Brain pericyte (primary cell): ENCODE data around the gene ZNF385B.

Experiments
- DNase-seq: peaks from one replicate; pipeline ENCODE4 v3.0.0-alpha.2; 2012; ENCODE audit warnings: low read depth, low spot score

ZNF385B gene

DNA sequence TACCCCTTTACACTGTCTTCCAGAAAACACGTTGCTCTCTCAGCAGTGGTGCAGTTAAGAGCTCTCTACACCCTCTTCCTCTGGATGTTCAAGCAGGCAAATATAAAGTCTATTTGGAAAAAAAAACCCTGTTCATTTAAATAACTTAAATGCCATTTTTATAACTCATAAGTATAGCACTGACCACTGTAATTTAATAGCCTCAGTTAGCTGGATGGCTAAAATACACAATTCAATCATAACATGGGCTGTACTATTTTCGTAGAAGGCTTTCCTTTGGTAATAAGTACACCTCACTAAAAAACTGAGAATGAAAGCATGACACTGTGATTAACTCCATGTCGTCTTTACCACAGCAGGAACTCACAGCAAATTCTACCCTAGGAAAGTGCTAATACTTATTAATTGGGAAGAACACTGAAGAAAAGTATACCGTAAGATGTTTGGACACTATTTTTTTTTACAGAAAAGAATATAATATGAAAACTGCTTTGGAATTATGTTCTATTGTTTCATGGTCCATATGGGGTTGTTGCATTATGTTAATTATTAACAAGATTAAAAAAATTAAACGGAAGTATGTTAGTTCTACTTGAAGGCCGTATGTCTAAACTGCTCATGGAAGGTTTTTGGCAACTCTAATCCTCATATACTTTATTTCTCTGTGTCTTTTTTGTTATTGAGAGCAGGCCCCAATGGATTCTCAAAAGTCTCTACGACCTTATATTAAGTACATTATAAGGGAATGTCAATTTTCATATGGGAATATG lies 269.1 kb downstream of the ZNF385B start:
- peak; percentile 16 for DNase-seq

DNA sequence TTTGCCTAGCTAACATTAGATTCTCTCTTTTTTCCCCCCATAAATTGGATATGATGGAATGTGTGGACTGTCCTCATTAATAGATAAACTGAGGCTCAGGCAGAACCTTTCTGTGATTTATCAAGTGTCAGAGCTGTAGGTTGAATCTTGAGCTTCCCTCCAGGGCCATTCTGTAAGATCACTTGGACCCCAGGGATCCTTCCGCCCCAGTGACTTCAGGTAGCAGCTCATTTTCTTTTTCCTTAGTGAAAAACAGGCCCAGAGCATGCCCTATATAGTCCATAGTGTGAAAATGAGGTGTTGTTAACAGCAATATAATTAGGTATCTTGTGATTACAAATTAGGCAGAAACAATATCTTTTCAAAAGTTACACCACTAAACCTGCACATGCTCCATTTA lies 269.7 kb downstream of the ZNF385B start:
- DNase-seq = no peak

DNA sequence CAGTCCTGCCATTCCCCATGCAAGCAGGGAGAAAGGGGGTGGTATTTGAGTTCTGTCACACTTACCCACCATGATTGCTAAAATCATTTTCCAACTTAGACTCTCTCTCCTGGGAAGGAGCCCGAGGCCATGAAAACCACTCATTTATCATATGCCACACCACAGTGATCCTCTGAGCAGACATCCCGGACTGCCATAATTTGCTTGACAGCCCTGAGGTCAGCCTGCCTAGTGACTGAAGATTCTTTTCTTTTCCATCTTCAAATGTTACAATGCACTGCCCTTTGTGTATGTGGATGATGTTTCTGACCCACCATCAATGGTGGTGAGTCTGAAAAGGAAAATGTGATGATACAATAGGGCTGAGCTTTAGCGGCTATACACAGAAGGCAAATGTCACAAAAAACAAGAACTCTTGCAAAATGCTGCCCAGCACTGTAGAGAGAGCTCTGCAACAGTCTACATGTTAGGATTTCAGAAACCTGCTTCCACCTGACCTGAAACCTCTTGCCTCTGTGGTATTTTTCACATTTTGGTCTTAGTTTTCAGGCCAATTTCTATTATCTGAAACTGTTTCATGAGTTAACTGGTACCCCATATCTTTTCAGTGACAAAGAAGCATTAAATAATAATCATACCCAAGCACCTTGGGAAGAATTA lies 272.8 kb downstream of the ZNF385B start:
- no peak for DNase-seq

DNA sequence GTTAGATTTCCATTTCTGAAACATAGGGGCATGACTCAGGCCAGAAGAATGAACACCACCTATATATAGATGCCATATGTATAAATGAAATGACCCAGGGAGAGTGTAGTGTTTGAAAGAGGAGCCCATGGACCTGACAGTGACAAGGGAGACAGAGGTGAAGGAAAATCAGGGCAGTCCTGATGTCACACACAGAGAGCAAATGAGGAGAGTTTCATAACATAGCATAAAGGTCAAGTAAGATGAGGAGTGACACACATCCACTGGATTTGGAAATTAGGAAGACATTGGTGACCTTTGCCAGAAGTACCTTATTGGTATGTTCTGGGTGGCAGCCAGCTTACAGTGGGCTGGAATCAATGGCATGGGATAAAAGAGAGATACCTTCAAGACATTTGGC lies 276.7 kb downstream of the ZNF385B start:
- DNase-seq = no peak

DNA sequence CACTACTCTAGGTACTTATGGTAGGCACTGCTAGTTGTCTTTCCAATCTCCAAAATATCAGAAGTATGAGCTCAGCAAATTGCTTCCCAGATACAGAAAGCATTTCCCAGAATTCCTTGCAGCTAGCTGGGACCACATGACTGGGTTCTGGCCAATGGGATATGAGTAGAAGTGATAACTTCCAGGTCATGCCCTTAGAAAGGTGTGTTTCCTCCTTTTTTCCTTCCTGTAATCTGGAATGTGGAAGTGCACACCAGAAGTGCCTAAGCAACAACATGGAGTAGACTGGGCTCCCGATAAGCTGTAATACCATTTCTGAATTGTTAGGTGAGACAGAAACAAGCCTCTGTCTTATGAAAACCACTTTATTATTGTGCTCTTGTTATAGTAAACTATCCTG lies 279.8 kb downstream of the ZNF385B start:
- DNase-seq = no peak

DNA sequence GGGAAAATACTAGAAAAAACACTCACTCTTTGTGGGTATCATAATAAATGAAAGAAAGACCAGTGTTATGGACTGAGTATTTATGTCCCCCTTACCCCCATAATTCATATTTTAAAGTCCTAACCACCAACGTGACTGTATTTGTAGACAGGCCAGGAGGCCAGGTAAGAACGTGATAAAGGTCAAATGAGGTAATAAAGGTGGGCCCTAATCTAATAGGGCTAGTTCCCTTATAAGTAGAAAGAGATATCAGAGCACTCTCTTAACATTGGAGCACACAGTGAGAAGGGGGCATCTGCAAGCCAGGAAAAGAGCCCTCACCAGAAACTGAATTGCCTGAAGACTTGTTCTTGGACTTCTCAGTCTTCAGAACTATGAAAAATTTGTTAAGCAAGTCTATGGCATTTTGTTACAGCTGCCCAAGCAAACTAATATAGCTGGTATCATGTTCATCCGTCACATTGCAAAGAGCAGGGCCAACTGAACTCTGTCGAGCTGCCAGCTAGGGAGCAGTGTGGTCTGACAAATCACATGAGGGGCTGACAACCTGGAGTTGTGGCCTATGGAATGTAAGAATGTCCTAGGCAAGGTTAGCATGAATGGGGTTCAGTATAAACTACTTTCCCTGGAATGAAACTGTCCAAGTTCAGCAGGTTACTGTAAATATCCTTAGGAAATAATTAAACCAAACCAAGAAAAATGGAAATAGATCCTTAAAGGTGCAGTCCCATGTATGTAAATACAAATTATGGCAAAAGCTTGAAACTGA lies 280.9 kb downstream of the ZNF385B start:
- no peak for DNase-seq

DNA sequence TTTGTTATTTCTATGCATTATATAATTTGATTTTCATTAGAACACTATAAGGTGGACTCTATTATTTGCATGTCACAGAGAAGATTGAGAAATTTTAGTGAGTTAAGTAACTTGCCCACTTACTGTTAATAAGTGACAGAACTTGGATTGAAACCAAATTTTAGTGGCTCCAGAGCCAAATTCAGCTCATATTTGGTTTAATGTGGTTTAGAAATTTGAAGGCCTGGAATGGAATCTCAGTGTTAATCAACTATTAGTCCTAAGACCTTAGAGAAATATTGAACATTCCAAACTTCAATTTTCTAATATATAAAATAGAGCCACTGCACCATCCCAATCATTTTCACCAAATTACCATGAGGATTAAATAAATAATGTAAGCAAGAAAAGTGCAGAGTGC lies 281.6 kb downstream of the ZNF385B start:
- DNase-seq = no peak

DNA sequence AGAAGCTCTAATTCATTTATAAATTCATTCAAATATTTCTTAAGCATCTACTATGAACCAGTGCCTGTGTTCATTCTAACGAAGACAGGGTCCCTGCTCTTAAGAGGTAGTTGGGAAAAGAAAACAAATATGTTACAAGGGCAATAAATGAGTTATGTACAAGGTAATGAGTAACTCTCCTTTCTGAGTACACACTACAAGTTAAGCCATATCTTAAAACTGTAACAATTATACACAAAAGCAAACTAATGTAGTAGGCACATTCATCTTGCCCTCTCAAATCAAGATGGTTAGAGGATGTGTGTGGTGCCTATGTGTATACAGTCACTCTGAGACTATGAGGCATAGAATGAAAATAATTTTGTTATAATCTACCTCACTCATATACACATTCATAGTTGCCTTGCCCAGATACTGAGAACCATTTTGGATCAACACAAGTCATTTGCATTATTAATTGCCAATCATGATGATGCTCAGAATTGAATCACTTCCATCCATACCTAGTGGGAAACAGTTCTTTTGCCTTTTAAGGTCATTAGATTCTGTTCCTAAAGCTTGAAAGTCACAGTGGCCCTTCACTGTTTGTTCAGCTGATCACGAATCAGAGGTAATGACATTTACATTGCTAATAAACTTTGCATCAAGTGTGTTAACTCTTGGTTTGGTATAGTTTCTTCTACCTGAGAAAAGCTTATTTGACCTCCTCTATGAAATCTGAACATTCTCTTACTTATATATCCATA lies 283.1 kb downstream of the ZNF385B start:
- no peak for DNase-seq

DNA sequence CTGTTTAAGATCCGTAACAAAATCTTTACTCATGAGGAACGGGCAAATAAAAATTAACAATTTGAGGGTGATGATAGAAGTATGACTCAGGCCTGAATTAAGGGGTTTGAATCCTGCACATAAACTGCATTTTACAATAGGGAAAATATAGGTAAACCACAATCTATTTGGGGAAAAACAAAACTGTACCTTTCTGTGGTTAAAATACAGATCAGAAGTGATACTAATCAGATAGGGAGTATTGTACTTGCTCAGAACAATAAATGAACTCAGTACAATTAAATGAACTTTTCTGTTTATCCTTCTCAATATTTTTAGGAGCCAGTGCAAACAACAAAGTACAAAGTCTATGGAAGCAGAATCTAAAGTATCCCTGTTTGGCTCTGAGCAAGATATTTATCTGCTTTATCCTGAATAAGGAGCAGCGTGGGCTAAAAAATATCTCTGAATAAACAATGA lies 287.3 kb downstream of the ZNF385B start:
- no peak for DNase-seq

DNA sequence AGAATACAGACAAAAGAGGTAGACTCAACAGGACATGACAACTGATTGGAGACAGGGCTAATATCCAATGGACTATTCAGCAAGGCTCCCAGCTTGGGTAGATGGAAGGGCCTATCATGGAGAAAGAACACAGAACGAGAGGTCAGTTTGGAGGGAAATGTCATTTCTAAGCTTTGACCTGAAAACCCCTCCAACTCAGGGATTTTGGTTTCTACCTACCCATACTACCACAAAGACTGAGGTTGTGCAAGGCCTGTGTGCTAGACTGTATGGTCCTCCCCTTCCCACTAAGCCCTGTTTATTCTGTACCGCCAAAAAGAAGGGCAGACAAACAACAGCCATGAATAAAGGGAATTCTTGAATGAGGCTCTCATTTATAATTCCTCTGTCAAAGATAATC lies 288.9 kb downstream of the ZNF385B start:
- DNase-seq = no peak

DNA sequence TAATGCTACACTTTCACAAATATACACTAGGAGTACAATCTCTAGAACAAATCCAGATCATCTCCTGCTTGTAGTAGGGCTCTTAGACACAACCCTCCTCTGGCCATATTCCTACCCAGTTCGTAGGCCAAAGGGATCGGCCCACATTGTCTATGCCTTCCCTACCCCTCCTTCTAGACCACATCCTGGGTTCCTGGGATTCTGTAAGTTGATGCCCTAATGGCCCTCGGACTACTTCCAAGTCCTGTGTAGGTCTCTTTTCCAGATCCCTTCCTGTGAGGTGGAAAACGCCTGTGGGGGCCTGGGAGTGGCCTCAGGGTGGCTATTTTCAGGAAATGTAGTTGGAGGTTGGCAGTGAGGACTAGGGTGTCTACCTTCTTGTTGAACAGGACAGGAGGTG lies 289.7 kb downstream of the ZNF385B start:
- DNase-seq = no peak

DNA sequence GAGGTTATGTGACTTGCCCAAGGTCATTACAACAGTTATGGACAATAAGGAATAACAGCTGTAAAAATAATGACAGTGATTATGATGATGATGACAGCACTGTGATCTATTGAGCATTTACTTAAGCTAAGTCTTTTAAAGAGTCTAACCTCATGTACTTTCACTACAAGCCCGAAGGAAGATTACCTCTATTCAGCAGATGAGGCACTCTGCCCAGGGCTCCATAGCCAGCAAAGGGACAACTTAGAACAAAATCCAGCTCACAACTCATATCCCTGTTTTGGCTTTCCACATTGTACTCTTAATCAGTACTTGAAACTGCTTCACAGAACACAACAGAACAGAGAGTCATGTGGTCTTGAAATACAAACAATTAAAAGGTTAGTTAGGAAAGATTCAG lies 290.2 kb downstream of the ZNF385B start:
- no peak for DNase-seq

DNA sequence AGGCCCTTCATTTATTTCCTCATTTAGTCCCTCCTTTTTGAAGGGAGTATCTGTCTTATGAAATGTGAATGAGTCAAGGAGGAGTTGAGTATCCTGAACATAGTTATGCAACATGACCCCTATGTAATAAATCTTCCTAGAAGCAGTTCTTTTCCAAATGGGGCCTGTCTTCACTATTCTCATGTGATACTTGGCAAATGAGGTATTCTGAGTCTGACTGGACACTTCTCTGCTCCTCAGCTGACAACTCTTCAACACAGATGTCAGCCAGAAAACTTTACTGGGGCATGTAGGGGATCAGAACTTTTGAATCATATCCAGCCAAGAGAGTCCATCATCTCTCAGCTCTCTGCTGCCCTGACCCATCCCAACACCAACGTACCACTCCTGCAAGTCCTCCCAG lies 291.6 kb downstream of the ZNF385B start:
- DNase-seq = no peak

DNA sequence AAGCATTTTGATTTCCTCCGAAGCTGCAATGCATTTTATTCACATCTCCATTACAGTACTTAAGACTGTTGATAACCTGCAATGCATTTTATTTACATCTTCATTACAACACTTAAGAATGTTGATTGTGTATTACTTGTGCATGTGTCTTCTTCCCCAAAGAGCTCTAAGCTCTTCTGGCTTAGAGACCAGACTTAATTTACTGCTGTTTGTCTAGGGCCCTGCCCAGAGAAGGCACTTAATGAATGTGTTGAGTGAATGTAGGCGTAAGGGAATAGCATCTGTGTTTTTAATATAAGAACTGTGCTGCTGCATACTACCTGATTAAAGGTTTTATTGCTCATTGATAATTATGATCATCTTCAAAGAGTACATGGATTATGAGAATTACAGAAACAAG lies 295.6 kb downstream of the ZNF385B start:
- no peak for DNase-seq

DNA sequence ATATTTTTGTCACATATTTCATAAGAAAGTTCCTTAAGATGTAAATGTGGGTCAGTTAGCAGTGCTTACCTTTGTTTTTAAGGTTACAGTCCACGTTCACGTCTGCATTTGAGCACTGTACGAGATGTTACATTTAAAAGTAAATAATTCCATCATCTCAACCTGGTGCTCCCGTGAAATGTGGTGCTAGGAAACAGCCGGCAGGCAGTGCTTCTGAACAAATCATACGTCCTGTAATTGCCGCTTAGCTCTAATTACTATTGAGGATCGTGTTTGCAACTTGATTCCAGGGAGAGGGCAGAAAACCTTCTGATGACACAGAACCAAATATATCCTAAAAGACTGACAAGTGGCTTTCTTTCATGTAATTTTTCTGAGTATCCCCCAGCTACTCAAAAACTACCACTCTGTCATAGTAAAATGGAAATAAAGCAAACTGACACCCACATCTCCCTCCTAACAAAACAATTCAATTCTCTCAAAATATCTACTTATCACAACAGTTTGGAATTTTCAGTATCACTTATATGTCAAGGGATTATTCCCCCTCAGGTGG lies 299.0 kb downstream of the ZNF385B start:
- no peak for DNase-seq

DNA sequence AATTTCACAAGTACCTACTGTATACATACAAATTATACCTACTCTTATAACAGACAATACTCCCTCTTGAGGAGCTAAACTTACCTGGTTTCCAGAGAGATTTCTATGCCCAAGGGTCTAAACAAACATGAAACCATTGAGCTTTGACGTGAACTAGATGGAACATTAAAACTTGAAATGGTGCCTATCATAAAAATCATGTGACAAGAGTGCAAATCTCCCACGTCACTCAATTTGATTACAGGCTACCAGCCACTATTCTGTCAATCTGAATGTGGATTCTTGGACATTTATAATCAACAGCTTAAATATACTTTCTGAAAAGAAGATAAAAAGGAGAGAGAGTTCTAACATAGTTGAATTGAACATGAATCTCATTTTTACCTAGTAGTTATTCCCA lies 299.7 kb downstream of the ZNF385B start:
- no peak for DNase-seq

DNA sequence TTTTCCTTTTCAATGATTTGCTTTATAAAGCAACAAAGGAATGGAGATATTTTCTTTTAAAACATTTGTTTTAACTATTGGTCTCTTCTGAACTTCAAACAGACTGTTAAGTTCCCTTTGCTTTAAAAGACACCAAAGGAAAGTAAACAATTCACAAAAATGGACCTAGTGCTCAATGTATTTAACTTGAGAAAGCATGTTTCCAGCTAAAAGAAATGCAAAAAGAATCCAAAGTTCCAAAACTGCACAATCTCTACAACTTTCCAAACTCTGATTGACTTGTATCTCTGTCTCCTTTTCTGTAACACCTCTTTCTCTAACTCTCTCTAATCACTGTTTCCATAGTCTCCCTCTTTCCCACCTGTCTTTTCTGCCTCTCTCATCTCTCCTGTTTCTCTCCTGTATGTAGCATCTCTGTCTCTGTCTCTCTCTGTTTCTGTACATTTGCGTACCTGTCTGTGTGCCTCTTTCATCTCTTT lies 301.1 kb downstream of the ZNF385B start:
- DNase-seq = no peak

DNA sequence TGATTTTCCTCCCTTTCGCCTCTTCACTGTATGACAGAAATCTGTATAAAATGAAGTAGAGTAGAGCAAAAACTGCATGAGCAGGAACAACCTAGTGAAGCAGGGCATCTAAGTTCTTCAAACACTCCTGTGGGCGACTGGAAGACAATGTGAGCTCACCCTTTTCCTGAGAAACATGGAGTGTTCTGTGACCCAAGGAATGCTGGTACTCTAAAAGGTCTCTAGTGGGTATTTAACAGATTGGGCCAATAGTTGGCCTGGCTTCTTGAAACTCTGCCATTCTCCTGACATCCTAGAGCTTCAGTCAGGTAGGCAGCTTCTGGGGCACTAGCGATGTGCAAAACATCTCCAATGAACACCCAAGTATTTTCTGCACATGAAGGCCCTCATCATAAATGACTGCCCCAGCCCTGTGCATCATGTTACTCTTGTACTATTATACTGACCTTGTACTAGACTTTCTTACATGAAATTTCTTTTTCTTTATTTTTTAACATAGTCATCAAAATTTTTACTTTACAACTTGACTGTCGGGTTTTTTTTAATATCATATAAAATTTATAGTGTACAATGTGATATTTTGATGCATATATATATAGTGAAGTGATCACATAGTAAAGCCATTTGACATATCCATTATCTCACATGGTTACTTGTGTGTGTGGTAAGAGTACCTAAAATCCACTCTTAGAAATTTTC lies 302.2 kb downstream of the ZNF385B start:
- no peak for DNase-seq

DNA sequence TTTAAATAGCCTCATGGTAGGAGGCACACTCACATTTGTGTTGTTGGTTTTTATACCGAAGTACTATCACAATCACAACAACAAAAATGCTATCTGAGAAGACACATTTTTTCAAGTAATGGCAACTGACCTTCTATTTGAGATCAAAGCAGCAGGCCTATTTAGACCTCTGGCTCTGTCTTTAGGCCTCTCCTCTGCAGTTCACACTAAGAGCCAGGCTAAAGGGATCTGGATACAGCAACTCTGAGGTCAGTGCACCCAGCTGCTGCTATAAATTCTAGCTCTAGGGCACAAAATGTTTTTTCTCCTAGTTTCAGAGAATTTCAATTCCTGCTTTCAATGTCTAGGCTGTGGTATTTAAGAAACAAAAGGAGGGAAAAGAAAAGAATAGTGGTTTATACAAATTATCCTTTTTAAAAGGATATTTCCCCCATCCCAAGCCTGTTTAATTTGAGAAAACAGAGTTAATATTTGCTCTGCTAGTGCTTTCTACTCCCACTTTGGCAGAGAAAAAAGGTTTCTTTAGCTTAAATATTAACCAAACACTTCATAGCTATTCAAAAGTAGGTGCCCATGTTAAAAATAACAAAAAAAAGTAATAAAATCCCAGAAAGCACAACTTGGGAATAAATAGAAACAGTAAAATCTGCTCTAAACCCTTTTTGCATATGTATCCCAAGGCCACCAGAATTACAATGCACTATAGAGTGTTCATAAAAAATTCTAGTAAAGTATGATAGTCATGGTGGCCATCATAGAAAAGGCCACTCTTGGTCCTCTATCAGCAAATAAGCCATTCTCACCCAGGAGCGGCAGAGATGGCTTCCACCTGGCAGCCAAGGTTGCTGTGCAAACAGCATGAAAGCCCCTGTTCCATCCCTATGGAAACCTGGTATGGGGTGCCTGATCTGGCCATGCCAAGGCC lies 303.1 kb downstream of the ZNF385B start:
- DNase-seq = no peak

DNA sequence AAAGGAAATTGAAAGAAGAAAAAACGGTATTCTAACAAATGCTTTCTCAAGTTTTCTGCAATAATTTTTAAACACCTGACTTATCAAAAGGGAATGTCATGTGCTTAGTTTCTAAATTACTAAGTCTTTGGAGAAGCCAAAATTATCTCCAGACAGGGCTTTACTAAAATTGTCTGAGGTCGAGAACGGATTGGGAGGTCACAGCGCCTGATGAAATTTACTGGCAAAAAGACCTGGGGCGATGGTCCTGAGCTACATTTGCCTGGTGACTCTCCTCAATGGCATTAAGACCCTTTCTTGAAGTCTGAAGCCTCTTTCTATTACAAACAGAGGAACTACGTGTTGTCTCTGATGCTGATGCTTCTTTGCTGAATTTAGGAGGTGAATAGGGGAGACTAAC lies 305.0 kb downstream of the ZNF385B start:
- DNase-seq = no peak
